SK-N-SH treated with all-trans-retinoic acid at 6 μM for 48 hours (cell line): ENCODE results near the gene PLXDC2.

ENCODE experiments used
- ARNTL ChIP-seq: fragments of 450-650 bp; formaldehyde crosslinking; IDR thresholded peaks from 2 replicates; pipeline ENCODE4 v1.5.0; 2020; ENCODE audit warnings: low read depth, mild to moderate bottlenecking, moderate library complexity, borderline replicate concordance
- CSRNP3 ChIP-seq: fragments of 250-450 bp; sonication (Bioruptor Pico); IDR thresholded peaks from 2 replicates; pipeline ENCODE4 v1.5.1; 2021; ENCODE audit warnings: mild to moderate bottlenecking, moderate library complexity
- GLIS3 ChIP-seq: fragments of 250-450 bp; sonication (Bioruptor Pico); IDR thresholded peaks from 2 replicates; pipeline ENCODE4 v1.5.0; 2020; ENCODE audit warnings: mild to moderate bottlenecking, moderate library complexity
- OSR1 ChIP-seq: fragments of 250-450 bp; sonication (Bioruptor Pico); IDR thresholded peaks from 2 replicates; pipeline ENCODE4 v1.8.0; 2022; ENCODE audit warnings: moderate library complexity, mild to moderate bottlenecking, inconsistent platforms
- PATZ1 ChIP-seq: fragments of 250-450 bp; sonication (Bioruptor Pico); IDR thresholded peaks from 2 replicates; pipeline ENCODE4 v1.8.0; 2020; ENCODE audit warnings: mild to moderate bottlenecking, moderate library complexity, borderline replicate concordance
- PPARA ChIP-seq: fragments of 250-450 bp; sonication (Bioruptor Pico); IDR thresholded peaks from 2 replicates; pipeline ENCODE4 v1.5.0; 2020; ENCODE audit warnings: mild to moderate bottlenecking, borderline replicate concordance
- SNAI2 ChIP-seq: fragments of 250-450 bp; sonication (Bioruptor Pico); IDR thresholded peaks from 2 replicates; pipeline ENCODE4 v1.5.0; 2020; ENCODE audit warnings: mild to moderate bottlenecking, moderate library complexity
- TOX ChIP-seq: fragments of 250-450 bp; sonication (Bioruptor Pico); IDR thresholded peaks from 2 replicates; pipeline ENCODE4 v1.8.0; 2021; ENCODE audit warnings: mild to moderate bottlenecking, moderate library complexity, borderline replicate concordance
- TSHZ2 ChIP-seq: fragments of 250-450 bp; sonication (Bioruptor Pico); IDR thresholded peaks from 2 replicates; pipeline ENCODE4 v1.5.0; 2020; ENCODE audit warnings: mild to moderate bottlenecking, moderate library complexity
- ZFP3 ChIP-seq: fragments of 250-450 bp; sonication (Bioruptor Pico); IDR thresholded peaks from 2 replicates; pipeline ENCODE4 v1.5.0; 2020; ENCODE audit warnings: mild to moderate bottlenecking, moderate library complexity
- ZFP30 ChIP-seq: fragments of 450-650 bp; formaldehyde crosslinking; IDR thresholded peaks from 2 replicates; pipeline ENCODE4 v1.5.0; 2022; ENCODE audit warnings: mild to moderate bottlenecking, moderate library complexity
- ZNF70 ChIP-seq: fragments of 450-650 bp; formaldehyde crosslinking; IDR thresholded peaks from 2 replicates; pipeline ENCODE4 v1.5.0; 2020; ENCODE audit warnings: mild to moderate bottlenecking, moderate library complexity
- ZNF8 ChIP-seq: fragments of 450-650 bp; formaldehyde crosslinking; IDR thresholded peaks from 2 replicates; pipeline ENCODE4 v1.5.0; 2020; ENCODE audit warnings: mild to moderate bottlenecking, moderate library complexity

- TF ChIP-seq TSHZ2 (CRISPR knock-in tag) (no peak), OSR1 (CRISPR knock-in tag) (no peak), ZNF70 (no peak), ARNTL (no peak), CSRNP3 (CRISPR knock-in tag) (no peak), ZFP3 (no peak), ZNF8 (CRISPR knock-in tag) (no peak), PATZ1 (CRISPR knock-in tag) (no peak), GLIS3 (CRISPR knock-in tag) (no peak), SNAI2 (CRISPR knock-in tag) (no peak), PPARA (CRISPR knock-in tag) (no peak), ZFP30 (CRISPR knock-in tag) (no peak), TOX (CRISPR knock-in tag) (no peak)
Observed at GRCh38 chr10:20303453-20304152, 487.4 kb downstream of the PLXDC2 start.
